Measurements from ENCODE around the gene ERI3.

The ERI3 gene

GRCh38 chr1:44318097-44319088 lies 36.7 kb downstream of the ERI3 start:
- peak; percentile 78 for TF ChIP-seq CTCF (conservative IDR thresholded peaks at IDR 0.05; ENCODE audit: low read length)
- no peak overlapping the region for H3K4me3 ChIP-seq (ENCODE audit: low read length)
- peak; percentile 26 for DNase-seq (ENCODE audit: low read depth)

GRCh38 chr1:44316231-44316759 lies 38.8 kb downstream of the ERI3 start:
- no peak for DNase-seq (ENCODE audit: low read depth)
- TF ChIP-seq CTCF (conservative IDR thresholded peaks at IDR 0.05; ENCODE audit: low read length) = no peak

GRCh38 chr1:44315521-44315920 lies 39.5 kb downstream of the ERI3 start:
- no peak overlapping the region for H3K4me3 ChIP-seq (ENCODE audit: low read length)
- TF ChIP-seq CTCF (conservative IDR thresholded peaks at IDR 0.05; ENCODE audit: low read length) = no peak
- DNase-seq (ENCODE audit: low read depth) = no peak

More at GRCh38 chr1:44316231-44316759, 38.8 kb downstream of the ERI3 start:
- no peak overlapping the region for H3K4me3 ChIP-seq (ENCODE audit: low read length)

- DNase-seq (ENCODE audit: low read depth) = no peak
- 0 out of 2 replicates have a peak, but pooled peaks have one; percentile 13 for TF ChIP-seq CTCF (conservative IDR thresholded peaks at IDR 0.05; ENCODE audit: low read length)
- no peak overlapping the region for H3K4me3 ChIP-seq (ENCODE audit: low read length)
These were observed 40.6 kb downstream of the ERI3 start for GRCh38 chr1:44314452-44314851.

- H3K4me3 ChIP-seq (ENCODE audit: low read length) = no peak overlapping the region
- no peak for TF ChIP-seq CTCF (conservative IDR thresholded peaks at IDR 0.05; ENCODE audit: low read length)
- no peak for DNase-seq (ENCODE audit: low read depth)
These were observed 41.7 kb downstream of the ERI3 start for GRCh38 chr1:44313265-44313918.

GRCh38 chr1:44312399-44313196 lies 42.5 kb downstream of the ERI3 start:
- H3K4me3 ChIP-seq (ENCODE audit: low read length) = no peak overlapping the region
- TF ChIP-seq CTCF (conservative IDR thresholded peaks at IDR 0.05; ENCODE audit: low read length) = no peak
- no peak for DNase-seq (ENCODE audit: low read depth)

Data from AG10803 (cell line).